Middle frontal gyrus (tissue), 1 donor: ENCODE measurements around the gene AGAP3.
A peak's percentile ranks its signal among the peaks of the same experiment; 100 is the strongest.
"Not testable (repeated sequence)": the region's sequence is repeated elsewhere in the genome, so short reads cannot be mapped to it uniquely, and the experiment has no call there.

ENCODE experiments used
- DNase-seq: peaks from one replicate; pipeline ENCODE4 v3.0.0-alpha.2; 2015; ENCODE audit warnings: low spot score; ENCODE audit errors: extremely low spot score

The AGAP3 gene

GRCh38 chr7:151085691-151086620 lies at the start of gene AGAP3:
Gene AGAP3 (plus strand): TSS chr7:151086475. CDS start chr7:151086742, 267 bp downstream.
- peak; percentile 58 for DNase-seq

DNA sequence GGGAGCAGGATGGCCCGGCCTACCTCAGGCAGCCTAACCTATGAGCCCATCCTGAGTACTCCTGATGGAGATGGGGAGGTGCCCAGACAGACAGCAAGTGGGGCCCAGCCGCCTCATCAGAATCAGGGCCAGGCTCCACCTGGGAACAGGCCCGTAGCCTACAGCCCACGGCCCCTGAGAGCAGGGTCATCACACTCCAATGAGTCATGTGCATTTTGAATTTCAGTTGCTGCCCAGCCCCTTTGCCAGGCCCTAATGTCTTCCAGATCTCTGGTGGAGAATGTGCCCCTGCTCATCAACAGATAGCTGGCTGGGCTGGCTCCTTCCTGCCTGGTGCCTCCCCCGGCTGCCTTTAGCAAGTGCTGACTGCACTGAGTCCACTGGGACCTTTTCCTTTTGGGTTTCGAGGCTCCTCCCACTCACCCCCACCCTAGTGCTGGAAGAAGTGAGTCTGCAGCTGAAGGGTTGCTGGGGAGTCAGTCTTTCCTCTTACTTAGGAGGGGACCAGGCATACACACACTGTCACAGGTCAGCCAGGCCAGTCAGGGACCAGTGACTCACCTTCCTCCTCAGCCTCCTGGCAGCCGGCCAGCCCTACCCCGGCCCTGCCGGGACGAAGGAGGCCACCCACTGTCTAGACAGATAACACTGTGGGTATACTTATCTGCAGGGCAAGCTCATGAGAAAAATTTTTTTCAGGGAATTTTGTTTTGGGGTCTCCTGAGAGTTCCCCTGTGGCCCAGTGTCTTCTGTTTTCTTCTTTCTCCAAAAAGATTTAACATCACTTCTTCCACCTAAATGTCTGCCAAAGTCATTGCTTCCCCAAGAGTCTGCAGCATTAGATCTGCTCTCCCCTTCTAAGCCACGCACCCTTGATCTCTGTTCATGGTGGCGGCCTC lies 47.1 kb upstream of the AGAP3 start:
- DNase-seq: no peak

- DNase-seq: no peak
These were observed 46.3 kb upstream of the AGAP3 start for GRCh38 chr7:151039850-151040548.

DNA sequence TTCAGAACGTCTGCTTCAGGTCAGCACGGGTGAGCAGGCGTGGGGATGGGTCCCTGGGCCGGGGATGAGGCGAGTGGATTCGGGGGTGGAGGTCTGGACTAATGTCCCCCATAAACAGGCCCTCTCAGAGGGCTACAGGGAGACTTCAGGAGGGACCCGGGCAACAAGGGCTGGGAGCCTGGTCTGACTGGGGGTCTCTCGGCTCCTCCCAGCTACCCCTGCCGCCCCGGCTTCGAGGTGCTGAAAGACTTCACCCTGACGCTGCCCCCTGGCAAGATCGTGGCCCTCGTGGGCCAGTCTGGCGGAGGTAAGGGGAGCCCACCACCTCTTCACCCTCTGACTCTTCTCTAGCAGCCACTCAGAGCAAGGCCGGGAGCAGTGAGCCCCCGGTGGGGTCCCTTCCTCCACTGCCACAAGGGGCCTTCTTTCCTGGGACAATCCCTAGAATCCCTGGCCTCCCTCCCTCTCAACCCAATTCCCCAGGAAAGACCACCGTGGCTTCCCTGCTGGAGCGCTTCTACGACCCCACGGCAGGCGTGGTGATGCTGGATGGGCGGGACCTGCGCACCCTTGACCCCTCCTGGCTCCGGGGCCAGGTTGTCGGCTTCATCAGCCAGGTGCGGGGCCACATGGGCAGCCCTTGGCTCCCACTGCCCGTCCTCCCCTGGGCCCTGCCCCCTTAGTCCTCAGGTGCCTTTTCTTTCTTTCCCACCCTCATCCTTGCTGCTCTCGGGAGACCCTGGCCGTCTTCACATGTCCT lies 45.5 kb upstream of the AGAP3 start:
- DNase-seq: no peak

GRCh38 chr7:151043449-151043848 lies 42.8 kb upstream of the AGAP3 start:
- DNase-seq: not testable (repeated sequence)

DNA sequence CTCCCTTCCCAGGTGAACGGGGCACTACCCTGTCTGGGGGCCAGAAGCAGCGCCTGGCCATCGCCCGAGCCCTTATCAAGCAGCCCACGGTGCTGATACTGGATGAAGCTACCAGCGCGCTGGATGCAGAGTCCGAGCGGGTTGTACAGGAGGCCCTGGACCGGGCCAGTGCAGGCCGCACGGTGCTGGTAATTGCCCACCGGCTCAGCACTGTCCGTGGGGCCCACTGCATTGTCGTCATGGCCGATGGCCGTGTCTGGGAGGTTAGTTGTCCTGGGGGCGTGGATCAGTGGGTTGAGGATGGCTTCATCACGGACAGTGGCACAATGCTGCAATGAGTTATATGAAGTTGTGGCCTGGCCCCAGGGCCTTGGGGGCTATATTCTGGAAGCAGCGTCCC lies 42.3 kb upstream of the AGAP3 start:
- no peak for DNase-seq

DNA sequence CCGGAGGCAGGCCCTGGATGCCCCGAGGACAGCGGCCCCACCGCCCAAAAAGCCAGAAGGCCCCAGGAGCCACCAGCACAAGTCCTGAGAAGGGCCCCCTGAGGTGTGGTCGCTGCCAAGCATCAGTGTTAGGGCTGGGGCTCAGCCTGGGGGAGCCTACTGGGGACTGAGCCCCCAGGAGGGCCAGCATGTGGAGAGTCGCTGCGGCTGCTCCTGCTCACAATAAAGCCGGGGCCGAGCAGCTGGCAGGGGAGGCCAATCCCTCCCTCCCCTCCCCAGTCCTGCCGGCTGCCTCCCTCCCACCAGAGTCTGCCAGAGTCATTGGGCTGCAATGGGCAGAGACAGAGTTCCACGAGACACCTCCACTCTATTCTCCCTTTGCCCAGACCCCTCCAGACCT lies 41.0 kb upstream of the AGAP3 start:
- no peak for DNase-seq

- DNase-seq: no peak
These were observed 40.3 kb upstream of the AGAP3 start for GRCh38 chr7:151045967-151046366.

DNA sequence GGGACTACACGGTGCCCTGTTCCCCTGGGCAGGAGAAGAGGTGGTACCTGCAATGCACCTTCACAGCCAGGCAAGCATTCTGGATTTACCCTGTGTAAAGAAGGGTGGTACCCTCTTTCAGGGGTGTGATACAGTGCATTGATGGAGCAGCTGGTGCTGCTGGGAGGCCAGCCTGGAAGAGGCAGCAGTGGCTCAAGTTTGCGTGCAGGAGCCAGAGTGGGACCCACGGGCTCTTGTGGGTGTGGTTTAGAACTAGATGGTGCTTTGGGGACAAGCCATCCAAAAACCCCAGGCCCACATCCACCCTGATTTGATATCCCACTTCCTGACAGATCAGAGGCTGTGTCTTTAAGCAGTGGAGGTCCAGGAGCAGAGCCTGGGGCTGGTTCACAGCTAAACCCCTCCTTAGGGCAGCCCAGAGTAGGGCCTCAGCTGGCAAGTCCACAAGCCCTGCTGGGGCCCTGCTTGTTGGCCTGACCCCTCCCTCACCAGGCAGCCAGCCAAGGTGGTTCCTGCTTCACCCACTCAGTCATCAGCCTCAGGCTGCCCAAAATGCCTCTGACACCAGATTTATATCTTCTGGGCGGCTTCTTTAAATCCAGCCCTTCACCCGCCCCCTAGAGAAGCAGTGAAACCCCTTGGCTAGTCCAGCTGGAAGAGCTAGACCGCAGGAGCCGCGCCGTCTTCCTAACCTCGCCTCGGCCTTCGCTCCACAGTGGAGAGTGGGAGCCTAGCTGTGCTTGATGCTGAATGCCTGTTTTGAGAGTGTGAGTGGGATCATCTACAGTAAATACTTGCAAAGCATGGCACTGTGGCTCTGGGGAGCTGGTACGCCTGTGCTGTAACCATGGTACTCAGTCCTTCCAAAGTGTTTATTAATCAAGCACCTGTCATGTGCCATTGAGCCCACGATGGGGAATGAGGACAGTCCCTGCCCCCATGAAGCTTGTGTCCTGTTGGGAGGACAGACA lies 39.4 kb upstream of the AGAP3 start:
- no peak for DNase-seq

GRCh38 chr7:151047976-151048815 lies 38.1 kb upstream of the AGAP3 start, which contains the start of gene ASIC3:
Gene ASIC3 (plus strand): TSS chr7:151048531. CDS start chr7:151048886, 355 bp downstream.
- no peak for DNase-seq

- no peak for DNase-seq
These were observed 37.3 kb upstream of the AGAP3 start for GRCh38 chr7:151048911-151049463.

- DNase-seq: no peak
These were observed 35.2 kb upstream of the AGAP3 start for GRCh38 chr7:151051108-151051507.

DNA sequence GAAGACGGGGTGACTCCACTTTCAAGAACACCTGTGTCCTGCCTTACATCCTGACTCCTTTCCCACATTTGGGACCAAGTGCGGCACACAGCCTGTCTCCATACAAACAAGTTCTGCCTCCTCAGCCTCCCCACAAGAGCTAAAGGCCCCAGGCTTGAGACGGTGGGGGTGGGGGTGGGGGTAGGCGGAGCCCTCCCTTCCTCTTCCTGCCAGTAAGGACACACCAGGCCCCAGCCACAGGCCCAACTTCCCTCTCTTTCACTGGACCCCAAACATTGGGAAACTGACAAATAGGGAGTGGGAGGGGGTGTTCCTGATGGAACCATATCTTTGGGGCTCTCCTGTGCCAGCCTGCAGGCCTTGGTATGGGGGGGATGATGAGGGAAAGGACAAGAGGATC lies 33.2 kb upstream of the AGAP3 start:
- DNase-seq: no peak

- no peak for DNase-seq
These were observed 32.5 kb upstream of the AGAP3 start for GRCh38 chr7:151053751-151054150.

- no peak for DNase-seq
These were observed 30.0 kb upstream of the AGAP3 start for GRCh38 chr7:151056283-151056665.

GRCh38 chr7:151056666-151057505 lies 29.4 kb upstream of the AGAP3 start:
- DNase-seq: no peak

GRCh38 chr7:151057506-151057988 lies 28.7 kb upstream of the AGAP3 start, which contains the start of gene CDK5:
Gene CDK5 (minus strand): TSS chr7:151057897. CDS start chr7:151057848, 49 bp downstream.
- no peak for DNase-seq
